Measurements from ENCODE around the gene NBEA.

Gene NBEA

DNA sequence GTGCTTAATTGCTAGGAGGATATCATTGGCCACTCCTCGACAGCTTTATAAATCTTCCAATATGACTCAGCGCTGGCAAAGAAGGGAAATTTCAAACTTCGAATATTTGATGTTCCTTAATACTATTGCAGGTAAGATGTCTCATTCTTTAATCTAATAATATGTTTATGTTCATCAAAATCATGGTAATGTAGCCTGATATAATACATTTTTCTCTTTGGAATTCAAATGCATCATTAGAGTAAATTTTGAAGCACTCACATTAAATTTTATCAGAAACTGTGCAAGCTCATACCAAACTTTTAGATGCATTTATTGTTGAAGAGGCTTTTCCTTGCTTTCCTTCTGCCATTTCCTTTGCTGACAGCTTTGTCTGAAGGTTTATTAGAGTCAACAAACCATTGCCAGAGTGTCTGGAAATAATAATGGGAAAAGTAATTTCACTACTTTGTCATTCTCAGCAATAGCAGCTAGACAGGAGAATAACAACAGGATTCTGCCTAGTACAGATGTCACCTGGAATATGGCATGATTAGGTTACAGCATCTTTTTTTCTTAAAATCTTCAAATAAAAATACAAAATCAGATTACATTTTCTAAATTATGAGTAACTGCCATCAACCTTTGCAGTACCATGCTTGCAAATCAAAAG, 613.0 kb downstream of the NBEA start:
- in situ Hi-C loops (cut with MboI; ENCODE audit: low sequenced_read_pairs): no loop called here

DNA sequence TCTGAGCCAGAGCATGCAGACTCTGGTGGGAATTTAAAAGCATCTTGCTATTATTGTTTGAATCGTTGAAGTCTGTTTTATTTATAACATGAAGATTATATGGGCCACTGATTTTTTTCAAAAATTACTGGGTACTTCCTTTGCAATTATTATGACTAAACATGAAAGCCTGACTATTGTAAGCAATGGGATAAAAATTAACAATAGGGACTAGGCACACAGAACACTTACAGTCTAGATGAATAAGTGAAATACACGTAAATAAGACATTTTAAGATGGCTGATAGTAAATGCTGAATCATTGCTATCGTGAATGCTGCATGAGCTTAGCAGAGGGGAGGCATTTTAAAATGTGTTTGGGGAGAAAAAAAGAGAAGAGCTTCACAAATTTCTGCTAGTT, 615.4 kb downstream of the NBEA start:
- in situ Hi-C loops (cut with MboI; ENCODE audit: low sequenced_read_pairs): no loop called here

DNA sequence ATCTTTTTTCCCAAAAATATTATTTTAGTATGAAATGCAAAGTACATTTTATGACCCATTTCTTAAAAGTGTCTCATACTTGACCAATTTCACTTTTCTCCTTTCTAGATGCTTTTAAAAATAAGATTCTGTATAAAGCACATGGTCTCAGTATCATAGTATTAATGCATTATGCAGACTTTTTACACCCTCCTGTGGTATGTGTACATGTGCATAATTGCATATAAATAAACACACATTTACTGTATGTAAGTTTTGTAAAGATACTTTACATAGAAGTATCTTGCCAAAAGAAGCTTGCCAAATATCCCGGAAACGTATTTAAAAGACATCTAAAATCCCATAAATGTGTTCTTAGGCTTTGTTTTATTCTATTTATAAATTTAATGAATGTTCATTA, 619.5 kb downstream of the NBEA start:
- in situ Hi-C loops (cut with MboI; ENCODE audit: low sequenced_read_pairs): no loop called here

DNA sequence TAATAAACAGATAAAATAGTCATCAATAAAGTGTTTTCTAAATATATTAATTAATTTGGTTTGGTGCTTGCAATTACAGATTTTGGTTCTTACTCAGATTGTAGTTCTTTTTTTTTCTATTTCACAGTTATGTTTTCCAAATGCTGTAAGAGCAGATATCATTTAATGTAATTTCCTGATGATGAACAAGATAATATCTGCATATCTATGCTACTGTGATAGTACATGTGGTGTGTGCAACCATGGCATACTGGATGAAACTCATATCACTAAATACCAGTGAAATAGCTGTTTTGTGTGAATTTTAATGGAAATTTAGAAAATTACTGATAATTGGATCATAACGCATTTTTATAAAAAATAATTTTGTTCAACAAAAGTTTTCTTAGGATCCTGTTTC, 623.2 kb downstream of the NBEA start:
- in situ Hi-C loops (cut with MboI; ENCODE audit: low sequenced_read_pairs): no loop called here

DNA sequence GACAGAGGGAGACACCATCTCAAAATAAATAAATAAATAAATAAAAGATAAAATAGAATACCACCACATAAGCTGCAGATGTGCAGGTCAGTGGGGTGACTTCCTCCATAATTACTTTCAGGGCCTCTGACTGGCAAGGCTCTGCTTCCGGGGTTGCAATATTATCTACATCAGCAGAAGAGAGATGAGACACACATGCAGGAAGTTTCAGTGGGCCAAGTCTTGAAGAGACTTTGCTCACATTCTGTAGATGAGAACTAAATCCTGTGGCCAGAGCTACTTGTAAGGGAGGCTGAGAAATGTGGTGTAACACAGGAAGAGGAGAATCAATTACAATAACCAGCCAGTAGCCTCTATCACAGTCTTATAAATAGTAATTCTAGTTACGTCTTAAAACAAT, 624.3 kb downstream of the NBEA start:
- in situ Hi-C loops (cut with MboI; ENCODE audit: low sequenced_read_pairs): no loop called here

DNA sequence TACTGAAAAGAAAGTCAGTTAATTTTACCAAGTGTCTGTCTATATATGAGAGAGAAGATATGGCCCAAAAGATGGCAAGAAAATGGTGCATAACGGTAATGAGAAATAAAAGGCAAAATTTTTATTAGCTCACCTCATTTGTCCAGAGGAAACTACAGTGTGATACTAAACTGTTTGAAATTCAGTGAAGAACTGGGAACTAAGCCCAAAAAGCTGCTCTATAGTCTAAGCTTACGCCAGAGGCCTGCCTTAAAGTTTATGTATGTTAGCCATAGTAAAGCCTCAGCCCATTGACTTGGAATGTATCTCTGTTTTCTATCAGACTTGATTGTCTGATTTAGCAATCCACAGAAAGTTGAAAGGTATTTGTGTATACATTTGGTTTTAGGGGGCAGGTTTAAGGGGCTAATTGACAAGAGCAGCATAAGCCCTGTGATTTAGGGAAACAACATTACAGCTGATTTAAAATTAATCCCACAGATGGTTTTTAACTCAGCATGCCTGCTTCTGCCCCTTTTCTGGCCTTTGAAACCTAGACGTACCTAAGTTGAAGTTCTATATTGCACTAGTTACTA, 625.4 kb downstream of the NBEA start:
- in situ Hi-C loops (cut with MboI; ENCODE audit: low sequenced_read_pairs): no loop called here

DNA sequence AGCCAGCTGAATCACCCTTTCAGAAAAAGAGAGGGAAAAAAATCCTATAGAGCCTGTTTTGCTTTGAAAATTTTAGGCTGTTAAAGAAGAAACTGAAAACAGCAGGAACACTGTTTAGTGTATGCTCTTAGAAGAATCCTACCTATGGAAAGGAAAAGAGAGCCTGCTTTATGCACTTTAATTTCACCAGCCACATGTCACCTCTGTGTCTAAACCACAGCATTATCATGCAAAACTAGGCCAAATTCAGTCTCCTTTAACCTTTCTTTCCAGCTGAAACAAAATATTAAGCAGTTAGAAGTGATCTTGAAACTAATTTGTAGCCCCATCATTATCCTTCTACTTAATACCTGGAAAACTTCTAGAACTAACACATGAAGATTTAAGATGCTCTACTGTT, 631.6 kb downstream of the NBEA start:
- in situ Hi-C loops (cut with MboI; ENCODE audit: low sequenced_read_pairs): no loop called here

DNA sequence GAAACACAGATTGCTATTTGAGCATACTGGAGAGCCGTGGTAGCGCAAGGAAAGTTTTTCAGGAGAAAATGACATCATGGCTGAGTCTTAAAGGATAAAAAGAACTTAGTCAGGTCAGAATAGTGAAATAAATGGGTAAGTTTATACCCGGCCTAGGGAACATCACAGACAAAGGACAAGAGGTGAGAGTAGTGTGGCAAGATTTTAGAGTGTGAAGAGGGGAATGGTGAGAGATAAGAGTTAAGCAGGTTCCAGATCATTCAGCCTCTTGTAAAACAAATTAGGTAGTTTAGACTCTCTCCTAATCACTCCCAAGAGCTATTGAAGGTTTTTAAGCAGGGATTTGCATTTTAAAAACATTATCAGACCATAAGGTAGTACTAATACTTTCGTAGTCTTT, 650.4 kb downstream of the NBEA start:
- in situ Hi-C loops (cut with MboI; ENCODE audit: low sequenced_read_pairs): no loop called here

DNA sequence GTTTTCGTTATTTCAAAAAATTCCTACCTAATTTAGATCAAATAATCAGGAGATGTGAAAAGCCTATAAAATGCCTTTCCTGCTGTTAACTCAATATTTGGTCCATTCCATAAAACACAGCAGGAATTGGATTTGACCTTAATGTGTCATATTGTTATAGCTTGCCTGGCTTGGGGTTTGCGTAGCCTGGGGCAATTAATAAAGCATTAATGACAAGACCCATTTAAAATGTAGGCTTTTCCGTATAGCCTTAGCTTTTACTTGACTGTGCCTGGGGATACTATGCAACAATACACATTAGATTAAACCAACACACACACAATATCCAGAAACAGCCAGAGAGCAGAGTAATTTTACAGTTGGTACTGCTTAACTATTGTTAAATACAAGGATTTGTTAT, 651.6 kb downstream of the NBEA start:
- in situ Hi-C loops (cut with MboI; ENCODE audit: low sequenced_read_pairs): no loop called here

DNA sequence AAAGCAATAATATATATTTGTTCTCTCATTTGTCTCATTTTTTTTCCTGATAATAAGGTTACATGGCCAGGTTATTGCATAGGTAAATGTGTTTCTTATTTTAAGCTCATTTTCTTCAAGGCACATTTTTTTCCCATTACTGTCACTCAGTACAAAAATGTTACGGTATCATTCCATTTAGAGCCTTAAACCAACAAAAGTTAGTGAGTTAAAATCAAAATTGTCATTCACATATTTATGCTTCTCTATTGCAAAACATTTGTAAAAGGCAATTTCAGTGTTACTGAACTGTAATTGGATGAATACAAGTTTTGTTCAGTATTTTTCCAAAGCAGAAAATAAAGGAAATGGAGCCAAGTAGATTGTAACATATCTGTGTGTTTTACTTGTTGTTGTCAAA, 652.0 kb downstream of the NBEA start:
- in situ Hi-C loops (cut with MboI; ENCODE audit: low sequenced_read_pairs): no loop called here

DNA sequence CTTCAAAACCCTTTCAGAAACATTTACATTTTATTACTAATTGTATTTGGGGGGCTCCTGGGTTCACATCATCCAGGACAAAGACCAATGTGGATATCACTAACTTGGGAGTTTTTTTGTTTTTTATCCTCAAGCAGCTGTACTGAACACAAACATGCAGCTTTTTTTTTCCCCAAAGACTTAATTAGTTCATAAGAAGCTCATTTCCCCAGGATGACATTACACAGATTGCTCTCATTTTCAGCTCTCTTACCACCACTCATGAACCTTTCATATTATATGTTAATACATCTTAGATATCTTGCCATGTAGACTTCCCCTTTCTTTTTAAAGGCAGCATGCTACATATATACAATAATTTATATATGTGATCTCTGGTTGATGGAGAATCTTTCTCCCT, 653.1 kb downstream of the NBEA start:
- in situ Hi-C loops (cut with MboI; ENCODE audit: low sequenced_read_pairs): no loop called here

DNA sequence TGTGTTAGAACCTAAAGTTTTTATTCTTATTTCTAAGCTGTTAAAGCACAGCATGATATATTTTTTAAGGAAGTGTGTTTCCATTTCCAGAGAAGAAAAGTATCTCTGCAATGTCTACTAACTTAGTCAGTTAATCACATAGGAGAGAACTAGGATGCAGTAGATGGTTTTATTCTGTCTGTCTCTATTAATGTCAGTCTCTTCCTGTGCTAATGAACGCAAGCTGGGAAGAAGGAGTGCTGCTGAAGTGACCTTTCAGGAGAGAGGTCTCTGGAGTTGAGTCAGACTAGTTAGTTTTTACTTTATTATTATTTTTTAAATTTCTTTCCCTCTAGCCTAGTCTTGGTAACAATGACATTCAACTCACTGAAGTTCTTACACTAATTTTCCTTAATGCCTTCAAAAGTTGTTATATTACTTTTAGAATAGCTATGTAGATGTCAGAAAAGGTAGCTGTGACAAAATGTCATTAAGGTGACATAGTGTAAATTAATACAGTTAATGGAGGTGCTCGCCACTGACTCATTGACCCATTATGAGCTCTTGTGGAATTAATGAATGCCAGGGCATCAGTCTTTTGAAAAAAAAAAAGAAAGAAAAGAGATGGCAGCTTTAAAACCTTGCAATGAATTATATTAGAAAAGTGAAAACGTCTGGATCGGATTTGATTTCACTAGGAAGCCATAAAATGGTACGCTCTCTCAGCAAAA, 654.4 kb downstream of the NBEA start:
- in situ Hi-C loops (cut with MboI; ENCODE audit: low sequenced_read_pairs): no loop called here

DNA sequence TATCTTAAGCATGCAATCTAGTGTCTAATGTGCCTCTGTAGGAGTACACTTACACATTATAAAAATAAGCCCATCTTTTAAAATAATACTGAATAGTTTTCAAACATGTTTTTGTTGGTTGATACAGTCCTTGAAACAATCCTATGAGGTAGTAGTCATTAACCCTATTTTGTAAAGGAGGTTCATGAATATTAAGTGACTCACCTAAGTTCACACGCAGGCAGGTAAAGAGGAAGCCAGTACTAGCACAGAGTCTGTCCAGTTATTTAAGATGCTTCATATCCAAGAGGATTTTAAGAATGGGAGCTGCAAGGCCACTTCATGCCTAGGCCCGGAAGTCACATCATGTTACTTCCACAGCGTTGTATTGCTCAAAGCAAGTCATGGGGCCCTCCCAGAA, 655.4 kb downstream of the NBEA start:
- in situ Hi-C loops (cut with MboI; ENCODE audit: low sequenced_read_pairs): no loop called here

DNA sequence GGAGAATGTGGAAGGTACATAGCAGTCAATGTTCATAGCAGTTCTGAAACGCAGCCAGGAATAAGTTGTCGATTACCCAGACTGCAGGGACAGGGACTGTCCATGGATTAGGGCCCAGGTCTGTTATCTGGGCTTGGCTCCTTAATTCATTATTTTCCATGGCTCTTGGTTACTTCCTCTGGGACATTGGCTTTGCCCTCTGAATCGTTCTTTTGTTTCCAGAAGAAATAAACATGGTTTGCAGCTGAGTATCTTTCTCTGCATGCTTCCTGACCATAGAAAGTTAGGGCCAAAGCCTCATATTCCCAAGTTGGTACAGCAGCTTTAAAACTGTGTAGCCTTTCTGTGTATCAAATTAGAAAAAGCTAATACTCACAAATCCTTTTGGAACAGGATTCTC, 656.2 kb downstream of the NBEA start:
- in situ Hi-C loops (cut with MboI; ENCODE audit: low sequenced_read_pairs): no loop called here

DNA sequence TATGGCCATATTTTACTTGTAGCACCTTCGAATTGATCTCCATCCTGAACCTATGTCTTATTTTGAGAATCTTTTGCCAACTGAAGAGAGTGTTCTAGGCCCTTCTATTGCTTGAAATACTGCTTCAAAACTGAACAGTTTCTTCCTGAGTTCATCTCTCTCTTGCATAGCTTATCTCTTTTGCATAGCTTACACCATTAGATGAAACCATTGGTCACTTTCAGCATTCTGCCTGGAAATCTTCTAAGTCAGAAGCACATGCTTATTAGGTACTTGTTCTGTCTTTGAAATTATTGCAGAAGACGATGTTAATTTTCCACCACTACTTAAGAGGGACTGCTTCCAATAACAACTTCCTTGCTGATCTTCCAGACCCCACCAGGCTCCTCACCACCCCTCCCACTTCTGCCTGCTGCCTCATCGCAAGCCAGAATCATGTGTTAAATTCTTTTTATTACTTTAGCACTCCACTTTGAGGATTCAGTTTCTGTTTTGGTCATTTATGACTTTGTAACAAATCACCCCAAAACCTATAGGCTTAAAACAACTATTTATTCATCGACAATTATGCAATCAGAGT, 656.8 kb downstream of the NBEA start:
- in situ Hi-C loops (cut with MboI; ENCODE audit: low sequenced_read_pairs): no loop called here

DNA sequence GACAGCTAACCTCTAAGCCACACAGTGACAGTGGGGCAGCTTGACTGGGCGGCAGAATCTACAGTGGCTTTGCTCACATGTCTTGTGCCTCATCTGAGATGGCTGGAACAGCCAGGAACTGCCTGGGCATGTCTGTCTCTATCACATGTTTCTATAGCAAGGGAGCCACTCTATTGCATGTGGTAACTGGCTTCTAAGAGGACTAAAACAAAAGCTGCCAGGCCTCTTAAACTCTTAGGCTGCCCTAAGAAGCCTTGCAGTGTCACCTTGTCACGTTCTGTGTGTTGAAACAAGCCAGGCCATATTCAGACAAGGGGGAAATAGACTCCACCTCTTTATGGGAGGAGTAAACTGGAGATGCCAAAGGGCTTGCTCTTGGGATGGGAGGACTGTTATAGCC, 657.3 kb downstream of the NBEA start:
- in situ Hi-C loops (cut with MboI; ENCODE audit: low sequenced_read_pairs): no loop called here

DNA sequence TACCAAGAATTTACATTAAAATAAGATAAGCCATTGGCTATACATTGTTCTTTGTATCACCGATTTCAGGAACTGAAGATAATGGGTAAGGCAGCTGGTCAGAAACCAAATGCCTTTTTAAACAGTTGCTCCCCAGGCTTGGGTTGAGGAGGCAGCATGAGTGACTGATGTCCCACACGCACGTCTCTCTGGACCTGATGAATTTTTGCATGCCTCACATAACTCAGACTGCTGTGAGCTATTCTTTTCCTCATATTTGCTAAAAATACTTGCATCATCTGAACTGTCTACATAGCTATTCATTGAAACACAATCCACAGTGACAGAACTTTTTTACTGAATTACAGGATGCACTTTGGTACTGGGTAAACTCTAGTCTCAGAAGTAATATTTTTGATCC, 658.1 kb downstream of the NBEA start:
- in situ Hi-C loops (cut with MboI; ENCODE audit: low sequenced_read_pairs): no loop called here

DNA sequence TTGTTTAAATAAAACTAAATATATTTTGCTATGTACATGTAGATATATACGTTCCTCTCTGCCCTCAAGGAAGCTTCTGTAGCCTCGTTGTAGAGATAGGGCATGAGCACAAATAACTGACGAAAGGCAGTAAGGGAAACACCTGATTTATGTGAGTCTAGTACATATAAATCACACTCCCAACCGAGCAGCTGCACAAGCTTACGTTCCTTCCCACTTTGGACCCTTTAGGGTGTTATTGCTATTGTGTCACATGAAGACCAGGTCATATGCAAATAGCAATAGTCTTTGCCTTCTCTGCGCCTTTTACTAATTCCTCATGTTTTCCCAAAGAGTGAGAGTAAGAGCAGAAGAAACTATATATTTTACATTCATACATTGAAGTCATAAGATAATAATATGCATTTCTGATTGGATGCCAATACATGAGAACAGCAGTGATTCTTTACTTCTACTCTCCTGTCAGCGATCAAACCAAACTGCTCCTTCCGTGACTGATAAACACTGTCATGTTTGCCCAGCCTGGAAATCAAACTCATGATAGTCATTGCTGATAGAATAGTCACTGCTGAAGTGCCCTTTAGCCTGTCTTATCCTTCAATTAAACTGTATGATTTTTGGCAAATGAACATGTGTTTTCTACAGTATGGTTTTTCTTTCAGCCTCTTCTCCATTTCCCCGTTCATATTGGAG, 661.7 kb downstream of the NBEA start:
- in situ Hi-C loops (cut with MboI; ENCODE audit: low sequenced_read_pairs): no loop called here

DNA sequence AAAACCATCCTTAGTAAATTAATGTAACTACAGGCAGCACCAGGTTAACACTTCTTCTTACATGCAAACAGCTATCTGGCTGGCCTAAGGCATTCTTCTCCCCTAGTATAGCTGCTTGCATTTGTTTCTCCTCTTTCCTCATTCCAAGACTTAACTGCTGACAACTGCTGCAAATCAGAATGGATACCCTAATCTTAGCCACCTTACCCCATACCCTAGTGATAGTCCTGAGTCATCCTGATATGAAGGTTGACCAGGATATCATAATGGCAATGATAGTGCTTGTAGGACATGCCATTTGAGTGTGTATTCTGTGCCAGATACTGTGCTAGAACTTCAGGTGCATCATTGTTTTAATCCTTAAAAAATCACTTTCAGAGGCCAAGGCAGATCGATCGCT, 672.6 kb downstream of the NBEA start:
- in situ Hi-C loops (cut with MboI; ENCODE audit: low sequenced_read_pairs): no loop called here

DNA sequence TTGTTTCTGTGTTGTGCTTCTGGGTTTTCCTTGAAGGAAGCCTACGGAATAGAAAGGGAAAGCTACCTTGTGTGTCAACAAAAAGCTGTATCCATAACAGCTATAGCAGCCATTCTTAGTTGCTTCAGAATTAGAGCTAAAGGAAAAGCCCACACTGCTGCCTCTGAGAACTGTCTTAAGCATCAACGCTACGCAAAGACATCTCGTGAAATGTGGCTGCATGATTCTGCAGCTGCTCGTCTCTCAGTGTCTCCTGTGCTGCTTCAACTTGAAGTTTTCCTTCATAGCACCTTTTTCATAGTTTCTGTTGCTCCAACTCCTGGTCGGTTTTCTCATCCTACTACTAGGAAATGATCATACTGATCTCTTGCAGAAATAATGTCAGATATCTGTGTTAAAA, 675.4 kb downstream of the NBEA start:
- in situ Hi-C loops (cut with MboI; ENCODE audit: low sequenced_read_pairs): no loop called here

DNA sequence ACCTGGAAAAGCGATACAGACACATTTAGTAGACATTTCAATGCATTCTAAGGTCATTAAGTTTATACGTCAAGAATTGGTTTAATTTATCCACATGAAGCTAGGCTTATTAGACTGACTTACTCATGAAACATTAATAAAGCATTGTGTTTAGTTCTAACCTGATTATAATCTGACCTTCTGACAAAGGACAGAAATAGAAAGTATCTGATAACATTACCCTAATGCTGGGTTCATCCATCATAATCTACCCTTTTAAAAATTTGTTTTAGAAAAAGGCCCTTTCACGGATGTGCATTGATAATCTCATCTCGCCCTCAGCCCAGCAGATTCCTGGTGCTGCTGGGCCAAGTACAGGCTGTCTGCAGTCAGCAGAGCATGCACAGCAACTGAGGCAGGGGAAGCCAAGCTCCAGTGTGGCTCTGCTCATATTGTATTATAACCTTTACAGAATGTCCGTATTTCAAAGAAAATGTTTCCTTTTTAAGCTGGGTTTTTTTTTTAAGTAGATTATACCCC, 676.6 kb downstream of the NBEA start:
- in situ Hi-C loops (cut with MboI; ENCODE audit: low sequenced_read_pairs): no loop called here
